Common myeloid progenitor, CD34-positive (primary cell): ENCODE measurements around the gene LCE6A.

ENCODE experiments used
- CTCF ChIA-PET: fragments of 350-600 bp; sonication (Branson Sonifier 250); formaldehyde crosslinking; loops from one replicate; lab custom pipeline; 2021; ENCODE audit warnings: antibody characterized with exemption; lab: Charles Lee
- POLR2A ChIA-PET: fragments of 350-600 bp; sonication (Branson Sonifier 250); formaldehyde crosslinking; loops from one replicate; lab custom pipeline; 2021; ENCODE audit warnings: antibody characterized with exemption; lab: Charles Lee
- DNase-seq, 3 donors: peaks; one replicate each; pipeline versions ENCODE4 v3.0.0 to v3.0.0-alpha.2; 2013
- H3K27ac ChIP-seq, 2 experiments: 1 replicate in 1 of 2; 2 replicates in 1 of 2; pipeline ENCODE4 v1.7.0; 2013; ENCODE audit warnings: inconsistent platforms in 2 of 2, low read length in 2 of 2, mild to moderate bottlenecking in 2 of 2, low read depth in 1 of 2, moderate library complexity in 1 of 2; ENCODE audit not compliant: severe bottlenecking in 2 of 2, insufficient read depth in 1 of 2, poor library complexity in 1 of 2
- H3K27me3 ChIP-seq, 5 experiments: replicated peaks in 2 of 5; 1 replicate in 3 of 5; 2 replicates in 2 of 5; pipeline versions ENCODE4 v1.6.1 to v1.7.0; 2013; ENCODE audit warnings: low read length in 4 of 5, mild to moderate bottlenecking in 2 of 5, moderate library complexity in 2 of 5, inconsistent platforms in 1 of 5; ENCODE audit not compliant: insufficient read depth in 5 of 5, control insufficient read depth in 4 of 5
- H3K36me3 ChIP-seq, 4 experiments: 1 replicate in 2 of 4; 2 replicates in 2 of 4; pipeline versions ENCODE4 v1.6.1 to v1.7.0; 2013; ENCODE audit warnings: low read length in 3 of 4, control low read depth in 1 of 4, mild to moderate bottlenecking in 1 of 4; ENCODE audit not compliant: control insufficient read depth in 4 of 4, insufficient read depth in 4 of 4
- H3K4me1 ChIP-seq, 4 experiments: 1 replicate in 3 of 4; 2 replicates in 1 of 4; pipeline versions ENCODE4 v1.6.1 to v1.7.1; 2013; ENCODE audit warnings: low read length in 3 of 4, mild to moderate bottlenecking in 3 of 4, control low read depth in 1 of 4, inconsistent platforms in 1 of 4, moderate library complexity in 1 of 4; ENCODE audit not compliant: control insufficient read depth in 4 of 4, insufficient read depth in 4 of 4; ENCODE audit errors: control extremely low read depth in 1 of 4
- H3K4me3 ChIP-seq, 7 experiments: 1 replicate in 4 of 7; 2 replicates in 3 of 7; pipeline versions ENCODE4 v1.5.1 to v1.7.0; 2013; ENCODE audit warnings: mild to moderate bottlenecking in 7 of 7, low read length in 6 of 7, moderate library complexity in 6 of 7, inconsistent platforms in 2 of 7, low read depth in 2 of 7, control low read depth in 1 of 7; ENCODE audit not compliant: insufficient read depth in 4 of 7, control insufficient read depth in 1 of 7; ENCODE audit errors: extremely low read depth in 1 of 7
- H3K9me3 ChIP-seq, 5 experiments: 1 replicate in 4 of 5; 2 replicates in 1 of 5; pipeline versions ENCODE4 v1.6.1 to v1.7.1; 2013; ENCODE audit warnings: low read length in 4 of 5, mild to moderate bottlenecking in 2 of 5, inconsistent platforms in 1 of 5, low read depth in 1 of 5, moderate library complexity in 1 of 5; ENCODE audit not compliant: control insufficient read depth in 4 of 5, insufficient read depth in 2 of 5; ENCODE audit errors: control extremely low read depth in 1 of 5
- WGBS: methylation state at CpG from one replicate; pipeline ENCODE4 v1.1.5; 2013; ENCODE audit not compliant: insufficient coverage; 5-methylcytosine and 5-hydroxymethylcytosine counted together

LCE6A gene

GRCh38 chr1:152884085-152884484 lies 41.4 kb downstream of the LCE6A start:
- POLR2A ChIA-PET = no interaction called here
- no peak overlapping the region for H3K27ac ChIP-seq
- H3K27me3 ChIP-seq = no peaks in the 10 kb centered on the region
- DNase-seq = no peak
- peaks cover 0 to 1% (median 0%) of the 10 kb centered on the region in 5 experiments for H3K9me3 ChIP-seq
- H3K4me1 ChIP-seq = no peaks in the 10 kb centered on the region
- H3K36me3 ChIP-seq = no peaks in the 10 kb centered on the region
- CTCF ChIA-PET = interaction anchor here (1.2 kb wide), 1 partner anchor 268 kb away, joined by 3 read pairs; no protein-coding TSS in a partner anchor
- H3K4me3 ChIP-seq = no peak overlapping the region

- ChIA-PET CTCF (interaction anchor here (1.2 kb wide), 1 partner anchor 268 kb away, joined by 3 read pairs; no protein-coding TSS in a partner anchor), POLR2A (no interaction called here)
- Histone ChIP-seq H3K27ac (no peak overlapping the region), H3K27me3 (no peaks in the 10 kb centered on the region), H3K4me1 (no peaks in the 10 kb centered on the region), H3K9me3 (peaks cover 0 to 2% (median 0%) of the 10 kb centered on the region in 5 experiments), H3K4me3 (no peak overlapping the region), H3K36me3 (no peaks in the 10 kb centered on the region)
- no peak for DNase-seq
- 100% methylated on average over 1 of the region's 1 CpG for WGBS
Observed at GRCh38 chr1:152884506-152884905, 41.9 kb downstream of the LCE6A start.

- Histone ChIP-seq H3K4me1 (no peaks in the 10 kb centered on the region), H3K27ac (no peak overlapping the region), H3K9me3 (peaks cover 0 to 2% (median 0%) of the 10 kb centered on the region in 5 experiments), H3K27me3 (no peaks in the 10 kb centered on the region), H3K36me3 (no peaks in the 10 kb centered on the region), H3K4me3 (no peak overlapping the region)
- no peak for DNase-seq
- CTCF ChIA-PET = interaction anchor here (1.2 kb wide), 1 partner anchor 267 kb away, joined by 3 read pairs; no protein-coding TSS in a partner anchor
- POLR2A ChIA-PET = no interaction called here
- 93% methylated on average over 3 of the region's 4 CpGs for WGBS
Observed at GRCh38 chr1:152884966-152885624, 42.4 kb downstream of the LCE6A start.

- Histone ChIP-seq H3K4me3 (no peak overlapping the region), H3K9me3 (peaks cover 0 to 2% (median 0%) of the 10 kb centered on the region in 5 experiments), H3K36me3 (no peaks in the 10 kb centered on the region), H3K4me1 (no peaks in the 10 kb centered on the region), H3K27ac (no peak overlapping the region), H3K27me3 (peaks cover 0 to 2% (median 0%) of the 10 kb centered on the region in 5 experiments)
- DNase-seq = no peak
- 75% methylated on average over 2 of the region's 3 CpGs for WGBS
- ChIA-PET CTCF (no interaction called here), POLR2A (no interaction called here)
Observed at GRCh38 chr1:152886085-152886484, 43.4 kb downstream of the LCE6A start.

GRCh38 chr1:152886758-152887409 lies 44.2 kb downstream of the LCE6A start:
- CTCF ChIA-PET = no interaction called here
- H3K36me3 ChIP-seq = no peaks in the 10 kb centered on the region
- 71% methylated on average over 7 of the region's 8 CpGs for WGBS

GRCh38 chr1:152888126-152888525 lies 45.5 kb downstream of the LCE6A start:
- no CpG with 5 or more reads among the region's 1 CpG for WGBS
- DNase-seq = no peak
- POLR2A ChIA-PET = no interaction called here
- Histone ChIP-seq H3K4me3 (no peak overlapping the region), H3K4me1 (no peaks in the 10 kb centered on the region), H3K9me3 (peaks cover 0 to 2% (median 0%) of the 10 kb centered on the region in 5 experiments), H3K36me3 (no peaks in the 10 kb centered on the region), H3K27me3 (peaks cover 0 to 2% (median 0%) of the 10 kb centered on the region in 5 experiments), H3K27ac (no peak overlapping the region)
- CTCF ChIA-PET = no interaction called here

More at GRCh38 chr1:152886758-152887409, 44.2 kb downstream of the LCE6A start:
- Histone ChIP-seq H3K27ac (no peak overlapping the region), H3K9me3 (peaks cover 0 to 2% (median 0%) of the 10 kb centered on the region in 5 experiments), H3K27me3 (peaks cover 0 to 2% (median 0%) of the 10 kb centered on the region in 5 experiments), H3K4me1 (no peaks in the 10 kb centered on the region), H3K4me3 (no peak overlapping the region)
- no peak for DNase-seq
- POLR2A ChIA-PET = no interaction called here
